ENCODE data around the gene SLC22A31.

Gene SLC22A31

GRCh38 chr16:89216315-89217137, 16.2 kb upstream of the SLC22A31 start:
- peak; percentile 64 for TF ChIP-seq CTCF (IDR thresholded peaks at IDR 0.05; ENCODE audit: low read length, missing control alignments)
- DNase-seq (ENCODE audit: low read depth) = peak; percentile 79
- H3K4me3 ChIP-seq (replicated peaks; ENCODE audit: low read depth, low read length) = peak overlapping the region; percentile 95

- no peak overlapping the region for H3K4me3 ChIP-seq (replicated peaks; ENCODE audit: low read depth, low read length)
- TF ChIP-seq CTCF (IDR thresholded peaks at IDR 0.05; ENCODE audit: low read length, missing control alignments) = no peak
- DNase-seq (ENCODE audit: low read depth) = no peak
These were observed 10.7 kb upstream of the SLC22A31 start for GRCh38 chr16:89210904-89211515.

GRCh38 chr16:89210165-89210903, 10.0 kb upstream of the SLC22A31 start:
- H3K4me3 ChIP-seq (replicated peaks; ENCODE audit: low read depth, low read length) = no peak overlapping the region
- no peak for TF ChIP-seq CTCF (IDR thresholded peaks at IDR 0.05; ENCODE audit: low read length, missing control alignments)
- DNase-seq (ENCODE audit: low read depth) = no peak

GRCh38 chr16:89209522-89210044, 9.2 kb upstream of the SLC22A31 start:
- no peak for TF ChIP-seq CTCF (IDR thresholded peaks at IDR 0.05; ENCODE audit: low read length, missing control alignments)
- DNase-seq (ENCODE audit: low read depth) = no peak
- no peak overlapping the region for H3K4me3 ChIP-seq (replicated peaks; ENCODE audit: low read depth, low read length)

GRCh38 chr16:89207993-89208392, 7.7 kb upstream of the SLC22A31 start:
- no peak for TF ChIP-seq CTCF (IDR thresholded peaks at IDR 0.05; ENCODE audit: low read length, missing control alignments)
- no peak for DNase-seq (ENCODE audit: low read depth)
- H3K4me3 ChIP-seq (replicated peaks; ENCODE audit: low read depth, low read length) = no peak overlapping the region

- no peak for TF ChIP-seq CTCF (IDR thresholded peaks at IDR 0.05; ENCODE audit: low read length, missing control alignments)
- peak overlapping the region; percentile 12 for H3K4me3 ChIP-seq (replicated peaks; ENCODE audit: low read depth, low read length)
- no peak for DNase-seq (ENCODE audit: low read depth)
These were observed 2.3 kb upstream of the SLC22A31 start for GRCh38 chr16:89202422-89203215.
